ENCODE results near the gene RELT.

Gene RELT

DNA sequence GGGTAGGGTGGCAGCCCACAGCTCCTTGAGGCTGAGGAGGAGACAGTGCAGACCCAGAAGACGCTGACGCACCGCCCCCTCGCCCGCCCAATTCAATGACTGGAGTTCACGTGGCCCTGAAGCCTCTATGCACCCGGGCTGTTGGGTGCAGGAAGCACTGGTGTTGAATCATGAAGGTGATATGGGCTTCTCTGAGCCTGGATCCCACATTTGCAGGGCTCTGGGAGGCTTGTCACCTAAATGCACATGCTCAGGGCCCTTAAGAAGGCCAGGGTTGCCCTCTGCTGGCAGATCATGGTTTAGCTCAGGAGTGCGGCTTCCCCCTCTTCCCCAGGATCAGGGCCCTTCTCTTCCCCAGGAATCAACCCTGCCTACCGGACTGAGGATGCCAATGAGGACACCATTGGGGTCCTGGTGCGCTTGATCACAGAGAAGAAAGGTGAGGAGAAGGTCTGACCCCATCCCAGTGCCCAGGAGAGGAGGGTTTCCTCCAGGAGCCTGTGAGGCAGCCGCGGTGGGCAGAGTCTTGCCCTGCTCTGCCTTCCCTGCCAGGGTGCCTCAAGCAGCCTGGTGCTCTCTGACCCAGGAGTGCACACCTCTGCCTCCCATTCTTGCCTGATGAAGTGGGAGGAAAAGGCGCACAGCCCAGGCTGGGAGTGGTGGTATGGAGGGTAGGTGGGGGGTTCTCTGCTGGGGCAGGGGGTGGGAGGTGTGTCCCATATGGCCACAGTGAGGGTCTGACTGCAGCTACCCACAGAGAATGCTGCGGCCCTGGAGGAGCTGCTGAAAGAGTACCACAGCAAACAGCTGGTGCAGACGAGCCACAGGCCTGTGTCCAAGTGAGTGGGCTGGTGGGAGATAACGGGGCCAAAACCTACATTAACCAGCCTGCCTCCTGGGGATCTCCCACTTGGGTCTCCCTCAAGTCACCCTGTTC is 17.5 kb downstream of the RELT start:
- peak; percentile 65 for DNase-seq

DNA sequence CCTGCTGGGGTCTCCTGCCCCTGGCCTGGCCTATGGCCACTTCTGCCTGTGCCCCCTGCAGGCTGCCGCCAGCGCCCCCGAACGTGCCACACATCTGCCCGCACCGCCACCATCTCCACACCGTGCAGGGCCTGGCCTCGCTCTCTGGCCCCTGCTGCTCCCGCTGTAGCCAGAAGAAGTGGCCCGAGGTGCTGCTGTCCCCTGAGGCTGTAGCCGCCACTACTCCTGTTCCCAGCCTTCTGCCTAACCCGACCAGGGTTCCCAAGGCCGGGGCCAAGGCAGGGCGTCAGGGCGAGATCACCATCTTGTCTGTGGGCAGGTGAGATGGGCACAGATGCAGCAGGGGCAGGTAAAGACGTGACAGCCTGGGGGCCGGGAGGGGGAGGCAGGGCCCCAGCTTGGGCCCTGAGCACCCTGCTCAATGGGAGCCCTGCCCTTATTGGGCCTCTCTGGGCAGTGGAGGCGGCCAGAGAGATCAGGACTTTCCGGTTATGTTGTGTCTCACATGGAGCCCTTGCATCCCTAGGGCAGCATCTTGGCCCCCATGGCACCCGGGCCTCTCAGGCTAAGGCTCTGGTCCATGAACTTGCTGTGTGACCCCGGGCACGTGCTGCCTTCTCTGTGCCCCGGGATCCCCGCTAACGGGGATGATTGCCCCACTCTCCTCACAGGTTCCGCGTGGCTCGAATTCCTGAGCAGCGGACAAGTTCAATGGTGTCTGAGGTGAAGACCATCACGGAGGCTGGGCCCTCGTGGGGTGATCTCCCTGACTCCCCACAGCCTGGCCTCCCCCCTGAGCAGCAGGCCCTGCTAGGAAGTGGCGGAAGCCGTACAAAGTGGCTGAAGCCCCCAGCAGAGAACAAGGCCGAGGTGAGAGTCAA is 18.5 kb downstream of the RELT start:
- DNase-seq, result no peak

DNA sequence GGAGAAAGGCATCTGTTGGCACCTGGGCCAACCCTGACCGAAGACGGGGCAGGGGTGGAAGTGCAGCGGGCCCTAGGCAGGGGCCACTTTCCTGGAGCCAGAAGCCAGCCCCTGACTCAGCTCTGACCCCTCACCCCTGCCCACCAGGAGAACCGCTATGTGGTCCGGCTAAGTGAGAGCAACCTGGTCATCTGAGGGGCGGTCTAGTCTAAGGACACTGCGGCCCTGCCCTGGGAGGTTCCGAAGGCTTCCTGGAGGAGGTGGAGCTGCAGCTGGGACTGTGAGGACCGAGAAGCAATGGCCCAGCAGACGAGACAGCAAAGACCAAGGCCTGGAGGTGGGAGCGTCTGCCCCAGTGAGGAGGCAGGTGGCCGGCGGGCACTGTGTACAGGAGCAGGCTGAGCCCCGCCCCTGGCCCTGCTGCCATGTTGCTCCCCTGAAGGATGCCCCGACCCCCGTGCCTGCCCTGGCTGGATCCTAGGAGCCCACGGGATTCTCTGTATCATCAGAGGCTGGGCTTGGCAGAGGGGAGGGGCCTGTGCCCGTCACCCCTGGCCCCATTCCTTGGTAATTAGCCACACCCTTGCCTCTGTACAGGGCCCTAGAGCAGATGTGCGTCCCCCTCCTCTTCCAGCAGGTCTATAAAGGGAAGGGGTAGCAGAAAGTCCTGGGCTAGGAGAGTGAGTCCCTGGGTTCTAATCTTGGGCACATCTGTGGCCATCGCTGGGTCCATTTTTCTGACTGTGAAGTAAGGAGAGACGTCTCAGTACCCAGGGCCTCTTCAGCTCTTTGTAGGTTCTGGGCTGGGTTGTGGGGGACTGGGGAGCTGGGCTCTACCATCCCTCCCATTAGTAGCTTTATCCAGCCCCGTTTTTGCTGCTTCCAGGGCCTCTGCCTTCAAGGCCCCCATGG is 19.4 kb downstream of the RELT start:
- DNase-seq, result no peak

DNA sequence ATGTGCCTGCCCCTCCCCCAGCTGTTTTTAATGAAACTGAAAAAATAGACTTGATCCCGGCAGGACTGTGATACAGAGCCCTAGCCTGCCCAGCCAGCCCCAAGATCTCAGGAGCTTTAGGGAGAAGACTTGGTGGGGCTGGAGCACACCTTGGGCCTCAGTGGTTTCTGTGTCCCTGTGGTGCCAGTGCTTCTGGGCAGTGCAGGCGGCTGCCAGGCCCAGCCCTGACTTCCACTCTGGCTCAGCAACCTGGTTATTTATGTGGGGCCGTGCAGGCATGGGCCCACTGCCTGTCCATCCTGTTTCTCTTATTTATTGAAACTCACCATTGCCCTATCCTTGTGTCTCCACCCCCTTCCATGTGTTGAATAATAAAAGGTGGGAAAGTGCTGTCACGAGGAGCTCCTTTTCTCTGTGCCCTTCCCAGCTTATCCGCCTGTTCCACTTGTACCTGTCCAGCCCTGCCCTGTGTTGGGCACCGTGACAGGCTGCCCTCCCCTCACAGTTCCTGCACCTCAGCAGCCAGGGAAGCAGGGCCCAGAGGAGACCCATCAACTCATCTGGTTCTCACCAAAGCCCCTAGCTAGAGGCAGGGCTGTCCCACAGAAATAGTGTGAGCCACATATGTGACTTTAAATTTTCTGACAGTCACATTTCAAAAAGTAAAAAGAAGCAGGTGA is 20.2 kb downstream of the RELT start:
- DNase-seq, result no peak

DNA sequence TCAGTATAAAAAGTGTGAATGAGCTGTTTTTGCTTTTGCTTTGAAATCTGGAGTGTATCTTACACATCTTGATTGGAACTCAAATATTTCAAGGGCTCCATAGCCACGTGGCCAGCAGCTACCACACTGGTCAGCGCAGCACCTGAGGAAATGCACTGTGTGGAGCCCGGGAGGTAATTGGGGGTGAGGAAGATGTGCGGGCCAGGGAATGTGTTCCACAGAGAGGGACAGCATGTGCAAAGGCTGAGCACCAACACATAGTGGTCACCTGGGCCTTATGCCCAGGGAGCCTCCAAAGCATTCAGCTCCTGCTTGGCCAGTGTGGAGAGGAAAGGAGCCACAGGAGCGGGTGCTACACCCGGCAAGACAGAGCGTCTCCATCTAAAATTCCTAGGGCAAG is 20.8 kb downstream of the RELT start:
- DNase-seq, result no peak

DNA sequence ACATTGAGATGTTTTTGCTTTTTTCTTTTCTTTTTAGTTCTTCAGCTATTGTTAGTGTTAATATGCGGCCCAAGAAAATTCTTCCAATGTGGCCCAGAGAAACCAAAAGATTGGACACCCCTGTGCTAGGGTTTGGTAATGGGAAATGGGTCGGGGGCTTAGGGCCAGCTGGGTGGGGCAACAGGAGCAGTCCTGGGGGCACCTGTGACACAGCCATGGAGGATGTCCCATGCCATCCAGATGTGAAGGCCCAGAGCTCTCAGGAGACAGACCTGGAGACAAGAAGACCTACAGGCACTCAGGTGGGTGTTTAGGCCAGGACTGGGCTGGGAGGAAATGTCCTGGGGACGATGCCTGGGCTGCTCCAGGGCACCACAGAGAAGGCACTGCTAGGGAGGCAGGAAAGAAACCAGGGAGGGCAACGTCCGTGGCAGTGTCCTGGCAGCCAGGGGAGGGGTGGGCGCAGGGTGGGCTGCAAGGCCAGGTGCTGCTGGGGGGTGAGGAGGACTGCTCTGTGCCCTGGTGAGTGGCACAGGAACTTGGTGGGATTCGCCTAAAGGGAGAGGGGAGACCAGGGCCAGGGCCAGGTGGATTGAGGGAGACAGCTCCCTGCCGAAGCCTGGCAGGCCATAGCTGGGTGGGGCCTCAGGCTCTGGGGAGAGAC is 21.4 kb downstream of the RELT start:
- no peak for DNase-seq

DNA sequence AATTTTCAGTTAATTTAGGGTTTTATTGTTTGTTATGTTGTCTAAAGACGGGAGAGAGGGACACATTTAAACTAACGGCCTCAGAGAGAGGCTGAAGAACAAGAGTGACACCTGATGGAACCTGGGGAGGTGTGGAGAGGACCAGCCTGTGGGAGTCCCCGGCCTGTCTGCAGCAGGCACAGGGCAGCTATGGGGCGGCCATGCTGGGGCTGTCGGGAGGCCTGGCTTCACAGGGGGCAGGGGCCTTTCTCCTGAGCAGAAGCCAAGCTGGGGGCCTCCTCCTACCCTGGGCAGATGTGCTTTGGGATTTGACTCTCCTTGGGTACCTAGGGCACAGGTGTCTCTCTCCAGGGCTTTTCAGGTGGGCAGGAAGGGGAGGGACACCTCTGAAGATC is 21.9 kb downstream of the RELT start:
- no peak for DNase-seq

DNA sequence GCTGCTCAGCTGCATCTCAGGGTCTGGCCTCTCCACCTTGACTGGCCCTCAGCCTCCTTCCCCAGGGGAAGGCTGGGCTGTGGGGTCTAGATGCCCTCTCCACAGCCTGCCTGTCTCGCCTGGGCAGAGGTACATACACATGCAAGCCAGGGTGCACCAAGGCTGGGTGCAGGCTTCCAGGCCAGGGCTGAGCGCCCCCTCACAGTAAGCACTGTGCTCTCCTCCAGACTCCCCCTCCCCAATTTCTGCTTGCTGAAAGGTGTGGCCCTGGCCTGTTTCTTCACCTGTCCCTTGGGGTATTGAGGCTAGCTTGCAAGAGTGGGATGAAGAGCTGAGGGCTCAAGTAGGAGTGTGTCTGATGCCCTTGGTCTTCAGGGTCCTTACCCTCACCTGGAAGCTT is 22.5 kb downstream of the RELT start:
- DNase-seq, result no peak

DNA sequence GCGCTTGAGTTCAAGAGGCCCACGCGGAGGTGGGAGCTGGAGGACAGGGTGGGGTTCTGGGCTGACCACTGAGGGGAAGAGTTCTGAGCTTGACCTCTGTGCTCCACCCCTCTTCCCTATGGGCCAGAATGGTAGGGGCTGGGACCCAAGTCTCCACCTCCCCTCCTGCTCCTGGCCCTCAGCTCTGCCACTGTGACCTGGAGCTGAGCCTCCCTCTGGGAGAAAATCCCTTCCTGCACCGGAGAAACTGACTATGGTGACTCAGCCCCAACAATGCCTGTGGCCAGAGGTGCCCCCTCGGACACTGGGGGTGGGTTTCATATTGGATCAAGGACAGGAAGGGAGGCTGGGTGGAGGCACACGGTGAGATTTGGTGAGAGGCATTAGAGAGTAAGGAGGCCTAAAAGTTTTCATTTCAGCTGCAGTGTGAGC is 23.0 kb downstream of the RELT start:
- DNase-seq, result no peak

DNA sequence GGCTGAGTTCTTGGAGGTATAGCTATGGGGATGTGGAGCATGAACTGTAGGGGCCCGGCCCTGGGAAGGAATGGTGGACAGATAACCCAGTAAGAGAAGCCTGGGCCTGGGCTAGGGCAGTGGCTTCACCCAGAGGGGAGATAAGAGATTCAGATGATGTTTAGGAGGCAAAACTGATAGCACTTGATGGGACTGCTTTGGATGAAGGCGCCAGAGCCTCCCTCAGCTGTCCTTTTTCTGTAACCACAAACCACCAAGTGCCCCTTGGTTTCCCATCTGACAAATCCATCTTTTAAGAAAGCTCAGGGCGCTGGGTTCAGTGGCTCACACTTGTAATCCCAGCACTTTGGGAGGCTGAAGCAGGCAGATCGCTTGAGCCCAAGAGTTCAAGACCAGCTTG is 23.4 kb downstream of the RELT start:
- DNase-seq, result no peak

DNA sequence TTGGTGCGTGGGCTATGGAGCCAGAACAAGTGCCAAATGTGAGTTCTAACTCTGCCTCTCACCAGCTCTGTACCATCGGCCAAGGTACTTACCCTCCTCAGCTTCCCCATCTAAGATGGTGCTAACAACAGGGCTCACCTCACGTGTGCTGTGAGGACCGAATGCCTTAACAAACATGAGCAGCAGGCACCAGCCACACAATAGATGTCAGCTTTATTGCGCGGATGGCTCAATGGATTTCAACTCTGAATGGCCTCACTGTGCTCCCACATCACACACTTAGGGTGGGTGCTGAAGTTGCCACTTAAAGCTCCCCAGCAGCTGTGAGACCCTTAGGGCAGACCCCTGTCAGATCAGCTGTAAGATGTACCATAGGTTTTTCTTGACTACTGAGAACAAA is 24.1 kb downstream of the RELT start:
- no peak for DNase-seq

DNA sequence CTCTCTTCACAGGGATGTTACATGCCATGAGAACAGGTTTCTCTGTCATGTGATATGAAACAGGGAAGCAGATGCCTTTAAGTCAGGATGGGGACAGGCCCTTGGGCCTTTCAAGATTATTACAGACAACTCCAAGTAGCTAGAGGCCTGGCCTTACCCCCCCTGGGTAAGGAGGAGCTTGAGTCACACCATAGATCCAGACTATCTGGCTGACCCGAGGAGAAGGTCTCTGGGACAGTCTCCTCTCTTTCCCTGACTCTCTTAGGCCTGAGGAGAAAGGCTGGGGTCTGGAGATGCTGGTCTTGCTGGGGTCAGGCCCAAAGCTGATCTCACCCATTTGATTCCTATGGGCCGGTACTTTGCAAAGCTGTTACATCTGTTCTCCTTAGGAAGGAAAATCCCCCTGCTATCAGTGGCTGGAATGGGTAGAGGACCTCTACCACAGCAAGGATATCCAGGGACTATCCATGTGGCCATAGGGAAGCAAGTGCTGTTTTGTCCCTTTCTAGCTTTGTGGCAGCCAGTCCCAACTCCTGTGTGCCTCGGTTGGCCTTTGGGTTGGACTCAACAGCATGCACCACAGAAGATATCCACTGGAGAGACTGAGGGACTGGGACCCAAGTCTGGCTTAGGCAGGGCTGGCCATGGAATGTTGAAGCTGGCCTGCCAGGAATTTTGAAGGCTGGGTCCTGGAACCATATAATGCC is 25.2 kb downstream of the RELT start:
- no peak for DNase-seq

DNA sequence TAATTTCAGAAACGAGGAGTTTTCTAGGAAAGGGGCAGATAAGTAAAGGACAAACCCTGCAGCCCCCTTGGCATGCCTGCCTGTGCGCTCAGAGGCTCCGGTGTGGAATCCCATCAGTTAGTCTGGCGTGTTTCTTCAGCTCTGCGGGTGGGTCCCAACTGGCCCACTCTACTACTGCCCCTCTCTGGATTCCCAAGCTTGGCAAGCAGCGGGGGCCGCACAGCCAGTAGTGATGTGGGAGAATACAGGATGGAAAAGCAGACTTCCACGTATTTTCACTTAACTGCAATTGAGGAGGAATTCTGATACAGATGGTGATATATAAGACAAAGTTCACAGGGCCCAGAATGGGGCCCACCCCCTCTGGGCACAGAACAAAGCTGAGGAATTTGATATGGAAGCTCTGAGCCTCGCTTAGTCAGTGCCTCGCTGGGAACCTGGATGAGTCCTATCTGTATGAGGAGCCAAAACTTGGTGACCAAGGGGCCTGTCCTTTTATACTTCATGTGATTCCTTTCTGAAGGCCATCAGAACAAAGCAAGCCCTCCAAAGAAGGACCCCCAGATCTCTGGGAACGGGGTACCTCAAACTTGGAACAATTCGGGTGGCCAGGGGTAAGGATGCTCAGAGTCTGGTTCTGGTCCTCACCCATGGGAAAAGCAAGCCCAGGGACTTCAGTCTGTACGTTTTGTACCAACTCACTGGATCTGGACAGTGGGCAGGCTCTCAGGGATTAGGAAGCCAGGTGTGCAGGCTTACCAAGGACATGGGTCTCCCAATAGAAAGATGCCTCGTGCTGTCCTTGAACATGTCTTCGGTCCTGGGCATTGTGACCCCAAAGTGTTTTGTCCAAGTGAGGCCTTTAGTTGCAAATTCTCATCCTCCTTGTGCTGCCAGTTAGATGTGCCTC is 26.0 kb downstream of the RELT start:
- DNase-seq, result no peak

DNA sequence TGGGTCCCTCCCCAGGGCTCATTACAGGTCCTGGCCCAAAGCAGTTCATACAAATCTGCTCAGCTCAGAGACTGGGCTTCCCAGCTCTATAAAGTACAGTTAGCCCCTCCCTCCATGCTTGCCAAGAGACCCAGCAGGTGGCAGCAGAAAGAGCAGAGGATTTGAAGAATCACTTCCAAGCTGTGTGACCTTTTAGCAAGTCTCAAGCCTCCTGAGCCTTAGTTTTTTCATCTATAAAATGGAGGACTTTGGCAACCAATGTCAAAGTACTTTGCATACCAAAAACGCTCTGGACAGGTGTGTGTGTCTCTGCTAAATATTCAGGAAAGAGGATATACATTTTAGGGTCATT is 26.6 kb downstream of the RELT start:
- DNase-seq, result no peak

DNA sequence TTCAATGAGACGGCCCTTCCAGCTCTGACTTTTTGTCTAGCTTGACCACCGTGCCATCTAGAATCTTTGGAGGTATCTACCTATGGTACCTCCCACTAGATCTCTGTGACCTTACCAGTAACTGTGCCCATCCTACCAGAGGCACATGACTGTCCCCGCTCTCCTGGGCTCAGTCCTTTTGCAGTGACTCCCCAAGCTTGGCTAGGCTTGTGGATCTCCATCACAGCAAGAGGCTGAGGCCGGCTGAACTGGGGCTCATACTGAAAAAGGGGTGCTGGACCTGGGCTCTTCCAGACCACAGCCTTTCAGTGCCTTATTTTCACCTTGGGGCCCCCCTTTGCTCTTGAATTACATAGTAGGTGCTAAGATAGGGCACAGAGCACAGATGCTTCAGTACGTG is 27.3 kb downstream of the RELT start:
- no peak for DNase-seq

DNA sequence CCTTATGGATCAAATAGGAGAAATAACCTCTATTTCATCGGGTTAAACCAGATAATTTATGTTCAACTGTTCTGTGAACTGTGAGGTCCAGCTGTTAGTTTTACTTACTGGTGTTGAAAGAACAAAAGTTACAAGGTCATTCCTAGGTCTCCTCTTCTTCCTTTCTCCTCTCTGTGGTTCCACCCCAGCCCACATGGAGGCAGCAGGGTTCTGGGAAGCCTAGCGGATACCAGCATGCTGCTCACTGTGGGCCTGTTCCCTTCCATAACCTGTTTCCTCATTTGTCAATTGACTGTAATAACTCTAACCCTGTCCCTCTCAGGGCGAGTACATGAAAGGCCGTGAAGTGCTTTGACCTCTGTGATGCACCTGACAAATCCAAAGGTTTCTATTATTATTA is 27.8 kb downstream of the RELT start:
- no peak for DNase-seq

DNA sequence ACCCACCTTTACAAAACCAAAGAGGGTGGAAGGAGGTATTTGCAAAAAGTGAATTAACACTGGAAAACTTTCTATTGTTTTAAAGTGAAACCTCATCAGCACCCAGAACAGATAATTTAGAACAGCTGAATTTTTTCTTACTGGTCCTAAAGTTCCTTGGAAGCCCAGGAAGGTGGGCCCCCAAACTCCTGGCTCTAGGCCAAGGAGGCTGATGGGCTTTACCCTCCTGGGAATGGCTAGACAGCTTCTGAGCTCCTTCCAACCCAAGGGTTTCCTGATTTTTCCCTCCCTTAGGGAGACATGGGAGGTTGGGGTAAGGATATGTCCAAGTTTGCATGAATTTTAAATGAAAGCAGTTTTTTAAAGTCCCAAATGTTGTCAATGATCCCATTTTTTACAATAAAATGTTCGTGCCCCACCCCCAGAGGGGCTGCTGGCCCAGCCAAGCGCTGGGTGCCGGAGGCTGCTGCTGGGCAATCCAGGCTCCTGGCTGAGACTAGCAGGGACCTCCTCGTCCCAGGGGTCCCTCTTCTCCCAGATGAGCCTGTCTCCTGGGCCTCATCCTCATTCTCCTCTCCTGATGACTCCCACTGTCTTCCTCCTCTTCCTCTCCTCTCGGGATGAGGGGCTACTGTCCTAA is 28.4 kb downstream of the RELT start:
- no peak for DNase-seq

DNA sequence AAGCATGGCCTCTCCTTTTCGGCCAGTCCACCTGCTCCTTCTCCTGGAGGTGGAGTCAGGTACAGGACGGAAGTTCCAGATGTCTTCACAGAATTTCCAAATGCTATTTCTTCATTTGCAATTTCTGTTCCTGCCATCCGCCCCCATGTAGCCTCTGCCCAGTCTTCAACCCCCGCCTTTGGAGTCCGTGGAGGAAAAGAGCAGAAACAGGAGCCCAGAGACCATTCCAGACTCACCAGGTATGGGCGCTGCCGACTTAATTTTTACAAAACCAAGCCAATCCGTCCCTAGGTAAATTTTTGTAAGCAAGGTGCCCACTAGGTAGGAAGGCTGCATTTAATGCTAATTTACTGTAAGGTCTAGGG is 28.9 kb downstream of the RELT start:
- DNase-seq, result no peak

DNA sequence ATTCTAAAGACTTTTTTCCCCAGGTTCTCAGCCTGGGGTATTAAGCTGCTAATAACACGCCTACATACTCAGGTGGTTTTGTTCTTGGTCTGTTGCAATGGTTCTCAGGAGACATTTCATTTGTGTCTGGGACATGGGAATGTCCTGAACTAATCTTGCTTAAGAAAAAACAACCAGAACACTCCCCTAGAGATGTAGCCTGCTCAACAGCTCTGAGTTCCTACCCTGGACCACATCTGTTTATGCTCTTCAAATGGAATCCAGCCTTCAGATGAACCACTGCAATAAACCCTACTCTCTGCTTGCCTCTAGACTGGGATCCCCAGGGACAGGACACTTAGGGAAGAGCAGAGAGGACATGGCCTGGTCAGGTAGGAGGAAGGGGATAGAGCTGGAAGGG is 29.9 kb downstream of the RELT start:
- DNase-seq, result no peak

DNA sequence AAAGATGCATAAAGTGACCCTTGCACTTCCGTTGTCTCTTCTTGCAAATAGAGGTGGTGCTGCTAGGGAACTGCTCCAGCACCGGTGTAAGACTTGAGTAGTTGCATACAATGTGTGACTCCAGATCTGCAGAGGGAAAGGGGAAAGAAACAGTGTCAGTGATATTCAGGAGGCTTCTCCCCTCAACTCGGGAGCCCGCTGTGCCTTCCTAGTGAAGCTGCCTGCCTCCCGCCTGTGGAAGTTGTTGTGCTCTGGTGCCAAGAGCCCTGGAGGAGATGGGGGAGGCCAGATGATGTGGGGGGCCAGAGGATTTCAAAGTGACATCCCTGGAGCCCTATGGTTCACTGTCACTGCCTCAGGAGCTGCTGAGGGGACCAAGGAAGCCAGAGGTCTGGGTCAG is 30.4 kb downstream of the RELT start:
- DNase-seq, result no peak

All from stimulated activated CD4-positive, alpha-beta T cell treated with anti-CD3 and anti-CD28 coated beads, Interleukin-4, amount 100 ng/mL, for 1 hour (primary cell).